Naive thymus-derived CD8-positive, alpha-beta T cell (primary cell): ENCODE results near the gene HDHD3. TPM values are rescaled to one million over a fixed set of nuclear protein-coding genes. Genes with fewer than 3 reads are reported as not detected.

ENCODE experiments used
- ATAC-seq, 2 donors: fragments of 150-1000 bp; cut with Tn5 transposase in 1 of 2; sonication (Bioruptor Pico), chemical (Tn5 transposase) in 1 of 2; 1 replicate in 1 of 2; 2 replicates in 1 of 2; pipeline ENCODE4 v1.10.0; 2021; ENCODE audit warnings: mild to moderate bottlenecking in 2 of 2, moderate library complexity in 2 of 2
- POLR2A ChIA-PET: fragments of 350-600 bp; sonication (Branson Sonifier 250); formaldehyde crosslinking; loops from one replicate; lab custom pipeline; 2021; ENCODE audit warnings: antibody characterized with exemption; lab: Charles Lee
- DNase-seq, 10 donors: peaks; one replicate each; pipeline versions ENCODE4 v3.0.0 to v3.0.0-alpha.2; 2020 to 2022
- H3K27ac Mint-ChIP-seq, 10 donors: one replicate each; pipeline ENCODE4 v1.8.0; 2020 to 2022; ENCODE audit warnings: mild to moderate bottlenecking in 10 of 10, mixed read lengths in 10 of 10, moderate library complexity in 4 of 10, inconsistent platforms in 1 of 10
- H3K27me3 Mint-ChIP-seq, 5 donors: one replicate each; pipeline ENCODE4 v1.8.0; 2021 to 2022; ENCODE audit warnings: mixed read lengths in 5 of 5
- H3K36me3 Mint-ChIP-seq, 3 donors: one replicate each; pipeline ENCODE4 v1.8.0; 2020 to 2022; ENCODE audit warnings: mixed read lengths in 3 of 3, mild to moderate bottlenecking in 2 of 3, inconsistent platforms in 1 of 3
- H3K4me1 Mint-ChIP-seq, 4 donors: one replicate each; pipeline ENCODE4 v1.8.0; 2021 to 2022; ENCODE audit warnings: mixed read lengths in 4 of 4
- H3K4me3 Mint-ChIP-seq, 10 donors: one replicate each; pipeline ENCODE4 v1.8.0; 2020 to 2022; ENCODE audit warnings: mild to moderate bottlenecking in 10 of 10, mixed read lengths in 10 of 10, moderate library complexity in 6 of 10, inconsistent platforms in 1 of 10
- H3K9me3 Mint-ChIP-seq, 9 donors: one replicate each; pipeline ENCODE4 v1.8.0; 2020 to 2022; ENCODE audit warnings: mixed read lengths in 9 of 9, mild to moderate bottlenecking in 3 of 9, inconsistent platforms in 1 of 9, moderate library complexity in 1 of 9
- polyA plus RNA-seq, 3 donors: library from polyadenylated mRNA; unstranded; fragments of 300-500 nt; fragmentation: Illumina TruSeq; gene quantifications; one replicate each; pipeline ENCODE4 v1.2.3, GENCODE V29; 2021
- total RNA-seq, 8 experiments: library from RNA in 2 of 8; stranded (reverse) in 2 of 8; gene quantifications; one replicate each; pipeline ENCODE4 v1.2.3 and lab custom pipeline; 2021 to 2026

Gene HDHD3
- total and polyA plus RNA-seq, 5 experiments from 2014 or later = 24.1 to 45.2 (median 26.5) TPM

DNA sequence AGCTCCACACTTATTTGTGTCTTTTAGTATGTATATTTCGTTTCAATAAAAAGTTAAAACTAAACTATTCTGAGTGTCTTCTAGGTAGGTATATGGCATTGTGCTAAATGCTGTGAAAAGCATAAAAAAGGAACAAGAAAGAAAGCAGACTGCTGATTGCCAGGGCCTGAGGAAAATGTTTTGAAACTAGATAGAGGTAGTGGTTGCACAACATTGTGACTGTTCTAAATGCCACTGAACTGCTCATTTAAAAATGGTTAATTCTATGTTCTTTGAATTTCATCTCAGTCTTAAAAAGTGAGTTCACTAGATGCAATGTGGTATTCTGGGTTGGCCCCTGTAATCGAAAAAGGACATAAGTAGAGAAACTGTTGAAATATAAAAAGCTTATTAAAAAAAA, 26.9 kb upstream of the HDHD3 start:
- H3K36me3 Mint-ChIP-seq = peaks cover 0 to 22% (median 2%) of the 10 kb centered on the region in 3 donors
- H3K9me3 Mint-ChIP-seq = no peaks in the 10 kb centered on the region
- H3K4me1 Mint-ChIP-seq = peaks cover 17 to 54% (median 44%) of the 10 kb centered on the region in 4 donors
- ATAC-seq (no peak), DNase-seq (no peak)
- H3K27ac Mint-ChIP-seq = peak overlapping the region in 4 of 10 donors; percentile 43 to 66 (median 54)
- POLR2A ChIA-PET = interaction anchor here (0.8 to 1.7 kb wide), 2 partner anchors 27 to 178 kb away, joined by 4 read pairs; partner anchors contain the start of gene HDHD3
- H3K27me3 Mint-ChIP-seq = no peaks in the 10 kb centered on the region
- peak overlapping the region in 1 of 10 donors; percentile 24 for H3K4me3 Mint-ChIP-seq

DNA sequence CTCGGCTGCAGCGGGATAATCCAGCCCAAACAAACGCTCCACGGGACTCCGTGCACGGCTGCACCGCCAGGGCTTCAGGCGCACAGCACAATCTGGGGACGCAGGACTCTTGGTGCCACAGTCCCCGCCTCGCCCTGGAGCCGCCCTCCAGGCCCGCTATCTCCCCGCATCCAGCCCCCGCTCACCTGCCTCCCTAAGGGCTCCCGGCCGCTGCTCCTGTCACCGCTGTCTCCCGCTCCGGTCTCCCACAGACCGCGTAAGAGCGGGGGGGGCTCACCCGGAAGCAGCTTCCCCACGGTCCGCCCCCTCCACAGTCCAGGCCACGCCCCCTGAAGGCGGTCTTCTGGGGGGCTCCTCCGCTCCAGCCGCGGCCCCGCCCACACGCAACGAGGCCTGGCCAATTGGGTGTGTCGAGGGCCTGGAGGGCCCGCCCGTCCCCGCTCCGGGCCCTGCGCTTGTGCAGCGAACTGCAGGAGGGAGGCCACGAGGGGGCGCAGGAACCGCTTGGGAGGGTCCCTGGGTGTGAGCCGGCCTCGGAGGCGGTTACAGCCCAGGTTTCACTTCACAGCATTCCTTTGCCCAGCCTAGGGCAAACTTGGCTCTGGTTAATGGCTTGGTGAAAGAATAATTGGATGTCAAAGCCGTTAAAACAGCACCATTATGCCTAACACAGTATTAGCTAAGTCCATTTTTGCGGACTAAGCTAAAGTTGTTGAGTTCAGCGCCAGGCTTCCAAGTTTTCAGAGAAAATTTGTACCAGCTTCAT, 24.4 kb upstream of the HDHD3 start, which contains the start of gene ALAD:
TSS of gene ALAD (minus strand) at position 258 of the 766 bp plus-strand sequence. CDS start 7,725 bp downstream, outside the sequence.
- Mint-ChIP-seq H3K9me3 (no peaks in the 10 kb centered on the region), H3K36me3 (peaks cover 0 to 9% (median 0%) of the 10 kb centered on the region in 3 donors), H3K4me1 (peaks cover 12 to 42% (median 34%) of the 10 kb centered on the region in 4 donors), H3K27me3 (no peaks in the 10 kb centered on the region), H3K27ac (peak within 1 kb of the TSS; percentile 61 to 96 (median 88)), H3K4me3 (peak within 1 kb of the TSS; percentile 91 to 99 (median 98))
- ATAC-seq (peak; percentile 96 to 98), DNase-seq (peak; percentile 95 to 100 (median 100))
- POLR2A ChIA-PET = interaction anchor here (1.0 to 4.6 kb wide), 9 partner anchors 9 to 179 kb away, joined by 3 to 62 read pairs (median 4); partner anchors contain the start of genes C9orf43, HDHD3, POLE3 and WDR31

DNA sequence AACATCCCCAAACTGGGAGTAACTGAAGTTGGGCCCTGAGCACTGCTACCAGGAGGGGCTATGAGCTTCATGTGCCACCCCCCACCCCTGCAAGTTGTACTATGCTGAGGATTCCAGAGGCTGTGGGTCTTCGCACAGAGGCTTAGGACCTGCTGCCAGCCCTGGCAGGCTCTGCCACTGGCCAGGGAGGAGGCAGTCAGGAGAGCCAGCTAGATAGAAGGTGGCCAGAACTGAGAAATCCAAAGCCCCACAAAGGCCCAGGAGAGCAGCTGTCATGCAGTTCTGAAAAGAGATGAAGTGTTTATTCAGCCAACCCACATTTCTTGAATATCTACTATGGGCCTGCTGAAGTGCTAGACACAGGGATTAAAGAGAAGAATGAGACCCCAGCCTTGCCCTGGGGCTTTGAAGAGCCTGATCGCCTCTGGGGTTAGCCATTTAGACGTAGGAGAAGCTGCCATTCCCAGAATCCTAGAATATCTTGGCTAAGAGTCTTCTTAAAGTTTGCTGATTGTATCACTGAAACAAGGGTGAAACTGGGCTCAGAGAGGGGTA, 22.9 kb upstream of the HDHD3 start:
- peak overlapping the region; percentile 68 to 98 (median 82) for H3K4me3 Mint-ChIP-seq
- no peaks in the 10 kb centered on the region for H3K27me3 Mint-ChIP-seq
- H3K9me3 Mint-ChIP-seq = no peaks in the 10 kb centered on the region
- H3K36me3 Mint-ChIP-seq = peaks cover 0 to 16% (median 0%) of the 10 kb centered on the region in 3 donors
- peaks cover 16 to 40% (median 37%) of the 10 kb centered on the region in 4 donors for H3K4me1 Mint-ChIP-seq
- POLR2A ChIA-PET = interaction anchor here (4.6 kb wide), 1 partner anchor 11 kb away, joined by 62 read pairs; the partner anchor contains the start of genes C9orf43 and POLE3
- ATAC-seq (no peak), DNase-seq (no peak)
- H3K27ac Mint-ChIP-seq = peak overlapping the region in 4 of 10 donors; percentile 15 to 74 (median 67)

DNA sequence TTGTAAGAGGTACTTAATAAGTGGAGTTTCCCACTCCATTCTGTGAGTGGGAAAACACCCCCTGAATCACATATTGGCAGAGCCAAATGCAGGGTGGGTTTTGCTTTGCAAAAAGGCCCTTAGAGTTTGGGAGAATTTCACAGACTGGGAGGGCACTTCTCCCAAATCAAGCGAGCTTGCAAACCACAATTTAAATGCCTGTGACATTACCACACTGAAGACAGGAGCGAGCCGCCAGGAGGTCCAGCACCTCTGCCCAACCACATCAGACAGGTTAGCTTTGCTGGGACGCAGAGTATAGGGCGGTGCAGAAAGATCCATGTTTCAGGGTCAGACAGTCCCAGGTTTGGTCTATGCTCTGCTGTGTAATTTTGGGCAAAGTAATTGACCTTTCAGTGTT, 22.0 kb upstream of the HDHD3 start:
- Mint-ChIP-seq H3K4me3 (peak overlapping the region in 7 of 10 donors; percentile 25 to 98 (median 68)), H3K9me3 (no peaks in the 10 kb centered on the region), H3K36me3 (peaks cover 0 to 15% (median 0%) of the 10 kb centered on the region in 3 donors), H3K27ac (no peak overlapping the region), H3K27me3 (no peaks in the 10 kb centered on the region), H3K4me1 (peaks cover 16 to 40% (median 35%) of the 10 kb centered on the region in 4 donors)
- POLR2A ChIA-PET = interaction anchor here (4.6 kb wide), 1 partner anchor 12 kb away, joined by 62 read pairs; the partner anchor contains the start of genes C9orf43 and POLE3
- no peak for DNase-seq
- no peak for ATAC-seq

DNA sequence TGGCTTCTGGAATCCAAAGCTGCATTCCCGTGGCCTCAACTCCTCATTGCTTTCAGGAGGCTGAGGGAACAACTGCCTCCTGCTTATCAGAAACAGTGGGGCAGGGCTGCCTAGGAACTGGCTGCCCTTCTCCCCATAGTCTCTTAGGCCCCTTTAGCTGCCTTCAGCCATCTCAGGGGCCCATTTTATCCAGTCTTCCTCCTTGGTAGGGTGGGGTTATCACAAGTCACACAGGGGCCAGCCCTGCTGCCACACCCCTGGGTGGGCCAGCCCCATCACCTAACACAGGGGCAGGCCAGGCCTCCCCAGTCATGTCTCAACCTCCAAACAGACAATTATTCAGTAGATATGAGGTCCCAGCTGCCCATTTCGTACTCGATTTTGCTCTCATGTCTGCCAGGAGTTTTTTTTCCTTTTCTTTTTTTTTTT, 20.4 kb upstream of the HDHD3 start:
- Mint-ChIP-seq H3K27ac (peak overlapping the region in 1 of 10 donors; percentile 28), H3K36me3 (peaks cover 0 to 29% (median 0%) of the 10 kb centered on the region in 3 donors), H3K27me3 (no peaks in the 10 kb centered on the region), H3K4me3 (no peak overlapping the region), H3K4me1 (peaks cover 16 to 40% (median 33%) of the 10 kb centered on the region in 4 donors), H3K9me3 (no peaks in the 10 kb centered on the region)
- ATAC-seq (no peak), DNase-seq (no peak)
- POLR2A ChIA-PET = no interaction called here

DNA sequence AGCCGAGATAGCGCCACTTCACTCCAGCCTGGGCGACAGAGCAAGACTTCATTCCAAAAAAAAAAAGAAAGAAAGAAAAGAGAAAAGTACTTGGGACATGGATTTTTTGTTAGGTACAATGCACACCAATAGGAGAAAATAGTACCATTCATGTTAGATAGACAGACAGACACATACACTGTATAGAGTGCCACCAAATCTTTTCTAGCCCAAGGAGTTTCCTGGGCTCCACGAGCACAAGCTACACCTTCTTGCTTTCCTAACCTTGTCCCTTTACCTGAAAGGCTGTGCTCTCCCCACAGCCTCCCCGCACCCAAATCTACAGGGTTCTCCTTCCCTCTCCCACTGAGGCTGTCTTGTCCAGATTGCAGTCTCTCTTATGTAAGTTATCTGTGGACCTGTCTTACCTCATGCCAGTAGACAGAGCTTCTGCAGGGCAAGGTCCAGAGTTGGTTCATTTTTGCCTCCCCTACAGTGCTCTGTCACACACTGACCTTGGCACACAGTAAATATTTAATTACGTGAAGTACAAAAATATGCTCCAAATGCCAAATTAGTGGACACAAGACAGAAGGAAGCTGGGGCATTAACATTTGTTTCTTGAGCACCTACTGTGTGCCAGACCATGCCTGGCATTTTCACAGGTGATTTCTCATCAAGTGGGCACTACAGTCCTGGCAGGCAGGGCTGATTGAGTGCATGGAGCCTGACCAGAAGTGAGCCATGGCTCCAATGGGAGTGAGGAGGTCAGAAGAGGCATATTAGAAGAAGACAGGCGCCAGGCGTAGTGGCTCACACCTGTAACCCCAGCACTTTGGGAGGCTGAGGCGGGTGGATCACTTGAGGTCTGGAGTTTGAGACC, 18.4 kb upstream of the HDHD3 start:
- POLR2A ChIA-PET = no interaction called here
- peak overlapping the region in 1 of 10 donors; percentile 38 for H3K27ac Mint-ChIP-seq
- no peak overlapping the region for H3K4me3 Mint-ChIP-seq
- H3K36me3 Mint-ChIP-seq = peaks cover 0 to 46% (median 5%) of the 10 kb centered on the region in 3 donors
- DNase-seq (no peak), ATAC-seq (no peak)
- peaks cover 12 to 28% (median 22%) of the 10 kb centered on the region in 4 donors for H3K4me1 Mint-ChIP-seq
- no peaks in the 10 kb centered on the region for H3K27me3 Mint-ChIP-seq
- no peaks in the 10 kb centered on the region for H3K9me3 Mint-ChIP-seq

DNA sequence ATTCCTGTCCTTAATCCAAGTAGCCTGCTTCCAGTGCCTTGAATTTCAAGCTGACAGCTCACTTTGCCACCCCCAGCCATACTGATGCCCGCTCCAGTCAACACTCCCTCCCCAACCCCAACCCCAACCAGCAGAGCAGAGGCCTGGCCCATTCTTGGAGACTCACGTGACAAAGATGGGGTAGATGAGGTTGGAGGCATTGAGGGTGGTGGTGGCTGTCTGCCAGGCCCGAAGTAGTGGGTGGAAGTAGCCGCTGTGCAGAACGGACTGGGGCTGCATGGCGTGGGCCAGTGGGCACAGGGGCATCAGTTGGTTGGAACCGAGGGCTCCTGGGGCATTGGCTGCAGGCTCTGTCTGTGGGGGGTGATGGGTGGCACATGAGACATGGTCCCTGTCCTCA, 16.5 kb upstream of the HDHD3 start:
- no peak for ATAC-seq
- peaks cover 7 to 12% (median 9%) of the 10 kb centered on the region in 4 donors for H3K4me1 Mint-ChIP-seq
- H3K27ac Mint-ChIP-seq = no peak overlapping the region
- no peaks in the 10 kb centered on the region for H3K9me3 Mint-ChIP-seq
- POLR2A ChIA-PET = no interaction called here
- peaks cover 0 to 60% (median 9%) of the 10 kb centered on the region in 3 donors for H3K36me3 Mint-ChIP-seq
- H3K27me3 Mint-ChIP-seq = no peaks in the 10 kb centered on the region
- H3K4me3 Mint-ChIP-seq = no peak overlapping the region
- DNase-seq = no peak

DNA sequence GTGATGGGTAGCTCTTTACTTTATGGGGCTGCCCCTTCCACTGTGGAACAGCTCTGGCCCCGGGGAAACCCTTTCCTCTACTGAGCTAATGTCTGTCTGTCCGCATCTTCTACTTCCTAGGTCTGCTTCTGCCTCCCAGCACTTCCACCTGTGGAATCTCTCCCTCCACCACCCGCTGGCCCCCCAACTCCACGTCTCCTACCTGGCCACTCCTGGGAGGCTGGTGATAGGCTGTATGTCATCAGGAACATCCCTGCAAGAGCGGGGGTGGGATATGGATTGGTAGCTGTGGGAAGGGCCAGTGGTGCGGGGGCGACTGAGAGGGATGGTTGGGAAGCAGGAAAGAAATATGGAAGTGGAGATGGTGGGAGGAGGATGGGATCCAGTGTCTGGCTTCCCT, 15.1 kb upstream of the HDHD3 start:
- peaks cover 3 to 12% (median 9%) of the 10 kb centered on the region in 4 donors for H3K4me1 Mint-ChIP-seq
- H3K27ac Mint-ChIP-seq = peak overlapping the region in 1 of 10 donors; percentile 38
- DNase-seq = no peak
- peak overlapping the region in 1 of 10 donors; percentile 15 for H3K4me3 Mint-ChIP-seq
- H3K9me3 Mint-ChIP-seq = no peaks in the 10 kb centered on the region
- peaks cover 0 to 72% (median 21%) of the 10 kb centered on the region in 3 donors for H3K36me3 Mint-ChIP-seq
- no peak for ATAC-seq
- no peaks in the 10 kb centered on the region for H3K27me3 Mint-ChIP-seq
- POLR2A ChIA-PET = no interaction called here

DNA sequence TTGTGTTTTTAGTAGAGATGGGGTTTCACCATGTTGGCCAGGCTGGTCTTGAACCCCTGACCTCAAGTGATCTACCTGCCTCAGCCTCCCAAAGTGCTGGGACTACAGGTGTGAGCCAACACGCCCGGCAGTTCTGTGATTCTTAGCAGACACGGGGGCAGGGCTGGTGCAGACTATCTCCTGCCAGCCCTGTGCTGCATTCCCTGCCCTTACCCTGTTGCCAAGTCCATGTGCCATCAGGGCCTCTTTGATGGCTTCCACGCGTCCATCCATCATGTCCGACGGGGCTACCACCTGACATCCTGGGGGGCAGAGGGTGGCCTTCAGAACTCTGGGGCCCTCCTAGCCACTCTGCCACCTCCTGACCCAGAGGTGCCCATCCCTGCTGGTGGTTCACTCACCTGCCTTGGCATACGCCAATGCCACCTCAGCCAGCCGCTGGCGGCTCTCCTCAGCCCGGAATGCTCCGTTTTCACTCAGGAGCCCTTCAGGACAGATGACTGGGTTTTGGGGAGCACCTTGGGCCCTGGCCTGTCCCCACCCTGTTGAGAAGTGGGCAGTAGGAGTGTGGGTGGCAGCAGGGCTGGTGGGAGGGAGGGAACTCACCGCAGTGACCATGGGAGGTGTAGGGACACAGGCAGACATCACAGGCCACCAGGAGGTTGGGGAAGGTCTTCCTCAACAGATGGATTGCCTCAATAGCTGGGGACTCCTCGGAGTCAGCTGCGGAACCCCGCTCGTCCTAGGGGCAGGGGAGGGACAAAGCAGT, 13.6 kb upstream of the HDHD3 start:
- Mint-ChIP-seq H3K36me3 (peaks cover 0 to 62% (median 21%) of the 10 kb centered on the region in 3 donors), H3K27me3 (no peaks in the 10 kb centered on the region), H3K4me3 (no peak overlapping the region), H3K9me3 (no peaks in the 10 kb centered on the region), H3K27ac (peak overlapping the region in 1 of 10 donors; percentile 33), H3K4me1 (peaks cover 0 to 2% (median under 1%) of the 10 kb centered on the region in 4 donors)
- DNase-seq (no peak), ATAC-seq (no peak)
- POLR2A ChIA-PET = no interaction called here

DNA sequence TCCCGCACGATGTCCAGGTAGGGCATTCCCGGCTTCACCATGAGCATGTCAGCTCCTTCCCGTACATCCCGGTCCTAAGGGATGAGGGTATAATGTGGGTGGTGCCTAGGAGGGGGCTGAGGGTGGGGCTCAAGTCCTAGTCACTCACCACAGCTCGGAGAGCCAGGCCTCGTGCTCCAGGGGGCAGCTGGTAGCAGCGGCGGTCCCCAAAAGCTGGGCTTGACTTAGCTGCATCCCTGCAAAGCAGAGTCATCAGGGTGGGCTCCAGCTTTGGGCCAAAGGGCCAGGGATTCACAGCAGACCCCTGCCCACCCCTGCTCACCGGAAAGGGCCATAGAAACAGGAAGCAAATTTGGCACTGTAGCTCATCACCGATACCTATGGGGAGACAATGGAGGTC, 12.7 kb upstream of the HDHD3 start:
- ATAC-seq (no peak), DNase-seq (no peak)
- Mint-ChIP-seq H3K27ac (no peak overlapping the region), H3K9me3 (no peaks in the 10 kb centered on the region), H3K36me3 (peaks cover 0 to 58% (median 21%) of the 10 kb centered on the region in 3 donors), H3K4me3 (no peak overlapping the region), H3K27me3 (no peaks in the 10 kb centered on the region), H3K4me1 (no peaks in the 10 kb centered on the region)
- POLR2A ChIA-PET = interaction anchor here (0.5 kb wide), 1 partner anchor 14 kb away, joined by 4 read pairs; no protein-coding TSS in a partner anchor

DNA sequence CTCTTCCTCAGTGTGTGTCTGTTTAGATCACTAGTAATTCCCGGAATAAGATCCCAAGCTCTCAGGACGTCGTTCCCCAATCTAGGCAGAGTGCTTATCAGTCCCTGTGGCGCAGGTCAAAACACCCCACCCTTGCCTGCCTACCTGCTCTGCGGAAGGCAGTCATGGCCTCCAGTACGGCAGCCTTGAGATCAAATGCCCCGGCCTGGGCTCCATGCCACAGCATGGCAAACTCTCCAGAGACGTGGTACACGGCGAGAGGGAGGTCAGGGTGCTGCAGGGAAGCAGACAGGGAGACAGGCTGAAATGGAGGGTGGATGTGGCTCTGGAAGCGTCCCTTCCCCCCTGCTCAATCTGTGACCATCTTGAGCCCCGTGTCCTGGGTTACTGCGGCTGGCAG, 12.0 kb upstream of the HDHD3 start:
- no peak for ATAC-seq
- POLR2A ChIA-PET = interaction anchor here (0.5 kb wide), 1 partner anchor 13 kb away, joined by 4 read pairs; no protein-coding TSS in a partner anchor

More for the DNA sequence above, 12.0 kb upstream of the HDHD3 start:
- no peak overlapping the region for H3K27ac Mint-ChIP-seq
- DNase-seq = no peak
- H3K4me3 Mint-ChIP-seq = no peak overlapping the region
- H3K27me3 Mint-ChIP-seq = no peaks in the 10 kb centered on the region
- H3K36me3 Mint-ChIP-seq = peaks cover 0 to 57% (median 21%) of the 10 kb centered on the region in 3 donors
- no peaks in the 10 kb centered on the region for H3K4me1 Mint-ChIP-seq
- no peaks in the 10 kb centered on the region for H3K9me3 Mint-ChIP-seq
